ENCODE measurements around the gene DLGAP4.
"Not testable (repeated sequence)": the region's sequence is repeated elsewhere in the genome, so short reads cannot be mapped to it uniquely, and the experiment has no call there.

Gene DLGAP4

GRCh38 chr20:36540551-36541211, 234.5 kb downstream of the DLGAP4 start:
- no peak for DNase-seq (ENCODE audit: low read depth)

DNA sequence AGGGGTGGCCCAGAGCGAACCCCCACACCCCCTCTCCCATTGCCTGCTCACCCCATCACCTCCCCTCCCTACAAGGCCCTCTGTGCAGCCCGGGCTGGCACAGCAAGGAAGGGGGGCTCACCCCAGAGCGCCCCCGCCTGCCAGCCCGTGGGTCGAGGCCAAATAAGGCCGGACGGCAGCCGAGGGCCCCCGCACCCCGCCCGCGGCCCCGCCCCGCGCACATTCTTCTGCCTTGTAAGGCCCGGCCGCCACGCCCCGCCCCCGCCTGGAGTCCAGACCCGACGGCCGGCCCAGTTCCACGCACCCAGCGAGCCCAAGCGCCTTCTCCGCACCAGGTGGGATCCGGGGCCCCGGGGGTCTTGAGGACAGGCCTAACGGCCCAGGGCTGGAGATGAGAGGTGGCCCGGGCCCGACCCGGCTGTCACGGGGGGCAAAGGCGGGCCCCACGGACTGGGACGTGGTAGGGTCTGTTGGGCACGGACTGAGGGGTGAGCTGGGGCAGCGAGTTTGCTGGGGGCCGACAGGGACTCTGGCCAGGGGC, 235.2 kb downstream of the DLGAP4 start, which contains the start of gene MYL9:
Gene MYL9, plus strand, starts transcription at position 293 of the 541 bp plus-strand sequence. CDS start 3,366 bp downstream, outside the sequence.
- DNase-seq (ENCODE audit: low read depth): no peak

DNA sequence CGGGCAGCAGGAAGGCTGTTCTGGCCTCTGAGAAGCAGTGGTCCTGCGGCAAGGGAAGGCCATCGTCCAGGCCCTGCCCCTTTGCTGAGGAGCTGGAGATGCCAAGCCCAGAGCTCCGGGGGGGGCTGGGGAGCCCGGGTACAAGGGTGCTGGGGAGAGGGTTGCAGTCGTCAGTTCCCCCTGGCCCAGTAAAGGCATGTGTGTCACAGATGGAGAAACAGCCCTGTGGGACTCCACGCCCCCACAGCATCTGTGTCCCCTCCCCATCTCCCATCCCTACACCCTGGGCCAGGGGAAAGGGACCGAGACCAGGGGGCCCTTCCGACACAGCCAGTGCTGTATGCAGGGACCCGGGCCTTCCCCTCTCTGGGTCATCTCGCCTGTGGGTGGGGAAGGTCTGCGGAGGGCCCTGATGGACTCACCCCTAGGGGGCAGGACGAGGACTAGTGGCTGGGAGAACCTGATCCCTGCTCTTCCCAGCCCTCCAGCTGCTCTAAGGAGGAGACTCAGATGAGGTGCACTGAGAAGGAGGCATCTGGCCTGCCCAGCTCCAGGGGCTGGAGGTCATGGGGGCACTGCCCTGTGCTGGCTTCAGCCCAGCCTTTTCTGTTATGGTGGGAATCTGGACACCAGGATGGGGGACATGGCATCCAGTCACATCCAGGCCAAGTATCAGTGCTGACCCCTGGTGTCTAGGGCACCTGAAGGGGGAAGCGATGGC, 235.8 kb downstream of the DLGAP4 start:
- no peak for DNase-seq (ENCODE audit: low read depth)

GRCh38 chr20:36542516-36543183, 236.5 kb downstream of the DLGAP4 start:
- no peak for DNase-seq (ENCODE audit: low read depth)

DNA sequence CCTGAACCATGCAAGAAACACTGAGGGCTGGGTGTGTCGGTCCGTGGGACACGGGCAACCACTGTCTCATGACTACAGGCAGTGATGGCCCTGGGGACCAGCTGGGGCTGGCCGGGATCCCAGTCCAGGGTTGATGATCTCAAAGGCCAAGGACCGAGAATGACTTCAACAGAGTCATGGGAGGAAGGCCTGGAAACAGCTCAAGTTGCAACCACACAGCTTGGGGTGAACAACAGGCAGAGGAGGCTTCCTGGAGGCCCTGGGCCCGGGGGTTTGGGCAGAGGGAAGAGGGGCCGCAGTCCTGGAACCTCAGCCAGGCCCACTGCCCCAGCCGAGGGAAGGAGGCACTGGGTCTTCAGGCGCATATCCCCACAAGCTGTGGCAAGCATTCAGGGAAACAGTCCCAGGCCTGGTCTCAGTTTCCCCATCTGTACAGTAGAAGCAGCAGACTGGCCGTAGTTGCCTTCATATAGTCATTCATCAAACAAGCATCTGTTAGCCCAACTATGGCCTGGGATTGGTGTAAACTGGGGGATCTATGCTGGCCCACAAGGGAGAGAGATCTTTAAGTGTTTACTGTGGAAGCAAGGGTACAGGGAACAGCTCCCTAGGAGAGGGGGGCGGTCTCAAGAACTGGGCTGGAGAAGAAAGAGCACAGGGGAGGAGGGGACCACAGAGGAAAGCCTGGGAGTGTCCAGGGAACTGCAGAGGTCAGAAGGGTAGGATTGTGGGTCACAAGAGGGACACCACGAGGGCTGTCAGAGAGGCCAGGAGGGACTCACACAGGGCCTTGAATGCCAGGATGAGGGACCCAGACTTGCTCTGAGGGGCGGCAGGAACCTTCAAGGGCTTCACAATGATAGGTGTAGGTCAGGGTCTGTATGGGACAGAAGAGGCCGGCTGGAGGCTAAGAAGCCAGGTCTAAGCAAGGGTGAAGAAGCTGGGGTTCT, 237.3 kb downstream of the DLGAP4 start:
- DNase-seq (ENCODE audit: low read depth): no peak

- DNase-seq (ENCODE audit: low read depth): no peak
These were observed 238.2 kb downstream of the DLGAP4 start for GRCh38 chr20:36544134-36545018.

DNA sequence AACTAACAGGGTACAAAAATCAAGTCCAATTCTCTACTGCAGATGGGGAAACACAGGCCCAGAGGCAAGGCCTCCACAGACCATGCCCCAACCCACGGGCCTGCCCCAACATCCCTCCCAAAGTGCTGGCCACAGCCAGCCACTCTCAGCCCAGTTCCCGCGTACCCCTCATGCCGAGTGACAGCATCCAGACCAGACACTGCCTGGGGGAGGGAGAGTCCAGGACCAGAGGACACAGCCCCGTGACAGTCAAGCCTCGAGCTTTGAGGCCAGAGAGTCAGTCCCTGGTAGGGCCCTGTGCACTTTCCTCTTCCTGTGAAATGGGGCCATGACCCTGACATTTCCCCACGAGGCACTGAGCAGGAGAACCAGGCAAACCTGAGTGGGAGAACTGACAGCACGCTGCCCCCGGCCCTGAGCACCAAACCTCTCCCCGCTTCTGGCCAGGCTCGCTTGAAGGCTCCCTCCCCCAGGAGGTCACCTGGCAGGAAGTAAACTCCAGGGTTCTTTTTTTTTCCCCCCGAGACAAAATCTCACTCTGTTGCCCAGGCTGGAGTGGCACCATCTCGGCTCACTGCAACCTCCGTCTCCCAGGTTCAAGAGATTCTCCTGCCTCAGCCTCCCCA, 240.1 kb downstream of the DLGAP4 start:
- DNase-seq (ENCODE audit: low read depth): no peak

GRCh38 chr20:36547186-36548005, 241.3 kb downstream of the DLGAP4 start:
- DNase-seq (ENCODE audit: low read depth): no peak

DNA sequence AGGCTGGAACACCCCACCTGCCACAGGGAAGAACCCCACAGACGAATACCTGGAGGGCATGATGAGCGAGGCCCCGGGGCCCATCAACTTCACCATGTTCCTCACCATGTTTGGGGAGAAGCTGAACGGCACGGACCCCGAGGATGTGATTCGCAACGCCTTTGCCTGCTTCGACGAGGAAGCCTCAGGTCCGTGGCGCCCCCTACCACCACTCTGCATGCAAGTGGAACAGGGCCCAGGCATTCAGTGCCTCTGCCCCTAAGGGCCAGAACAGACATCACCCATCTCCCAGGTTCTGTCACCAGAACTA, 241.8 kb downstream of the DLGAP4 start:
- no peak for DNase-seq (ENCODE audit: low read depth)

- DNase-seq (ENCODE audit: low read depth): no peak
These were observed 242.8 kb downstream of the DLGAP4 start for GRCh38 chr20:36548704-36549627.

DNA sequence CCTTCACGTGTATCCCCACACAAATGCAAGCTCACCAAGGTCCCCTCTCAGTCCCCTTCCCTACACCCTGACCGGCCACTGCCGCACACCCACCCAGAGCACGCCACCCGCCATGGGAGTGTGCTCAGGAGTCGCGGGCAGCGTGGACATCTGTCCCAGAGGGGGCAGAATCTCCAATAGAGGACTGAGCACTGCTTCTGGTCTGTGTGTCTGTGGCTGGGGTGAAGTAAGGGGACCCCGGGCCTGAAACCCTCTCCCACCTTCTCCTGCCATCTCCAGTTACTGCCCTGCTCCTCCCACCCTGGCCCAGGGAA, 243.4 kb downstream of the DLGAP4 start:
- DNase-seq (ENCODE audit: low read depth): no peak

DNA sequence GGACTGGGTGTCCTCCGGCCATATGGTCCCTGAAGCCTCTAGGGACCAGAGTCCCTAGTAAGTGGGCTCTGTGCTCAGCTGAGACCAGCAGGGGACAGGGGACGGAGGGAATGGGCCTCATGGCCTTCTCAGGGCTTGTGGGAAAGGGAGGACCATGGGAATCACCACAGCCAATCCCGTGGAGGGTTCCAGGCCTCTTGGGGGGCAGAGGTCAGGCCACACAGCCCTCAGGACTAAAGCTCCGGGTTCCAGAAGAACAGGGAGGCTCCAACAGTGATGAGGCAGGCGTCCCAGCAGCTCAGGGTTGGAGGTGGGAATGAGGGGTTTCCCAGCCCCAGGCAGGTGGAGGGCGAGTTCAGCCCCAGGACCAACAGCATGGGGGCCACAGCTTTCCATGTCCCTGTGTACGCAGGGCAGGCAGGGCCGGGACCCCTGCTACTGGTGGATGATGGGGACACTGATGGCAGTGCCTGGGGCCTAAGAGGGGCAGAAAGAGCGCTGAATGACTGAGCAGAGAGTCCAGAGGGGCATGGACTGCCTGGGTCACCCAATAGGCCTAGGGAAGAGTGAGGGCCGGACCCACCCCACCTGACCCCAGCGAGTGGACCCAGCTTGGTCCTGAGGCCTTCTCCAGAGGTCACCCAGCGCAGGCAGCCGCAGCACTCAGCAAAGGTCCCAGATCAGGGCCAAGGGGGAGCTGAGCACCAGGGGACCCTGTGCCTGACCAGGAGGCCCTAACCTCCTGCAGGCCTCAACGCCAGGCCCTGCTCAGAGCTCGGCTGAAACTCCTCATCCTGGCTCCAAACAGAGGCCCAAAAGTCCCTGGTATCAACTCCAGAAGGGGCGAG, 244.0 kb downstream of the DLGAP4 start:
- DNase-seq (ENCODE audit: low read depth): no peak

- DNase-seq (ENCODE audit: low read depth): no peak
These were observed 244.7 kb downstream of the DLGAP4 start for GRCh38 chr20:36550790-36551299.

DNA sequence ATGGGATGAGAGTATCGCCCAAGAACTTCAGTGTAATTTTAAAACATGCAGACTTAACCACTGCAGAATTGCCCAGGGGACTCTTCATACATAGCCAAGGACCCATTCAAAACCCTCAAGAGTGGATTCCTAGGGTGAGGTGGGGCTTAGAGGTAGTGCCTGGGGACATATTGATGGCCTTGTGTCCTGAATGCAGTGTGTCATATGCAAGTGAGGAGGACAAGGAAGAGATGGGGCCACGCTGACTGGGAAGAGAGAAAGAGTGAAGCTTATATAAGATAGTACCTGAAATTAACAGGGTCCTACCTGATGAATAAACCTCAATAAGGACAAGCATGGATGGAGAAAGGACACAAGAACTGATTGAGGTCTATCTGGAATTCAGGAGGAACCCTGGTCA, 249.1 kb downstream of the DLGAP4 start:
- DNase-seq (ENCODE audit: low read depth): no peak

DNA sequence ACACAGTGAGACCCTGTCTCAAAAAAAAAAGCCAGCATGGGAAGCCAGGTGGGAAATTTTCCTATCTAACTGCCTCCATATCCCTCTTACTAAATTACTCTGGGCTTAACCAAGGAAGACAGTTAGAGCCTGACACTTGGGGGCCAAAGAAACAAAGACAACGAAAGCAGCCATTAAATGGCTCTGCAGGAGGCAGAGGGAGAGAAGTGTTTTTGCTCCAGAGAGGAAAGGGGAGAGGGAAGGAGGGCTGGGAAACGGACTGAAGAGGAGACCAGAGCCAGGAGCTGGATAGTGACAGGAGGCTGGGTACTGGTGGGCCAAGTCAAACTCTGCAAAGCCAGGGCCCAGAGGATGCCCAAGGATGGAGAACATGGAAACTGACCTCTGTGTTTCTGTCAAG, 256.6 kb downstream of the DLGAP4 start:
- no peak for DNase-seq (ENCODE audit: low read depth)

GRCh38 chr20:36563374-36563773, 257.2 kb downstream of the DLGAP4 start:
- no peak for DNase-seq (ENCODE audit: low read depth)

- DNase-seq (ENCODE audit: low read depth): not testable (repeated sequence)
These were observed 258.1 kb downstream of the DLGAP4 start for GRCh38 chr20:36564078-36564725.
